K562 (cell line): ENCODE measurements around the gene ST6GALNAC6. TPM values are rescaled to one million over a fixed set of nuclear protein-coding genes. Genes with fewer than 3 reads are reported as not detected.

Source experiments
- ATF7 ChIP-seq: fragments of 450-650 bp; IDR thresholded peaks from 2 replicates; pipeline ENCODE4 v1.7.1; 2014; ENCODE audit warnings: mild to moderate bottlenecking, moderate library complexity
- CREB3L1 ChIP-seq: fragments of 450-650 bp; IDR thresholded peaks from 2 replicates; pipeline ENCODE4 v1.6.1; 2014; ENCODE audit warnings: low read depth, mild to moderate bottlenecking, moderate library complexity, borderline replicate concordance
- CTBP1 ChIP-seq: fragments of 450-650 bp; IDR thresholded peaks from 2 replicates; pipeline ENCODE4 v1.6.1; 2016; ENCODE audit warnings: borderline replicate concordance
- EHMT2 ChIP-seq: fragments of 450-650 bp; IDR thresholded peaks from 2 replicates; pipeline ENCODE4 v1.6.1; 2018; ENCODE audit warnings: antibody characterized with exemption
- HDAC1 ChIP-seq, 2 experiments: fragments of 450-650 bp; IDR thresholded peaks; 2 replicates each; pipeline ENCODE4 v1.6.1; 2016 to 2017; ENCODE audit warnings: inconsistent platforms in 1 of 2, mild to moderate bottlenecking in 1 of 2, moderate library complexity in 1 of 2
- KAT7 ChIP-seq: sonication (generic); formaldehyde crosslinking; IDR thresholded peaks from 2 replicates; pipeline ENCODE4 v1.8.0; 2022; ENCODE audit warnings: missing genetic modification reagents, mild to moderate bottlenecking, borderline replicate concordance
- NFATC3 ChIP-seq: fragments of 450-650 bp; IDR thresholded peaks from 2 replicates; pipeline ENCODE4 v1.6.1; 2017; ENCODE audit warnings: mild to moderate bottlenecking
- NR2C2 ChIP-seq, 2 experiments: fragments of 200-800 bp in 1 of 2; sonication (Bioruptor generic) in 1 of 2; sonication (generic) in 1 of 2; formaldehyde crosslinking in 1 of 2; IDR thresholded peaks; 2 replicates each; pipeline versions ENCODE4 v1.6.1 to v1.8.0; 2016 to 2022; ENCODE audit warnings: mild to moderate bottlenecking in 1 of 2, missing compliant biosample characterization in 1 of 2, missing genetic modification characterization in 1 of 2, missing genetic modification reagents in 1 of 2
- POLR2AphosphoS5 ChIP-seq: IDR thresholded peaks from 2 replicates; pipeline ENCODE4 v1.6.1; 2011; ENCODE audit warnings: mild to moderate bottlenecking, low read depth, low read length, moderate library complexity; ENCODE audit not compliant: control insufficient read depth, insufficient read depth
- RB1 ChIP-seq: fragments of 450-650 bp; IDR thresholded peaks from 2 replicates; pipeline ENCODE4 v1.6.1; 2017; ENCODE audit warnings: low read depth, mild to moderate bottlenecking
- RBM39 ChIP-seq: fragments of 200-400 bp; formaldehyde crosslinking; optimal IDR thresholded peaks from 2 replicates; pipeline ENCODE3; 2018; ENCODE audit warnings: low read depth, low read length
- RCOR1 ChIP-seq, 2 experiments: IDR thresholded peaks; 2 replicates each; pipeline ENCODE4 v1.6.1; 2012; ENCODE audit warnings: low read depth in 2 of 2, low read length in 2 of 2, borderline replicate concordance in 1 of 2, improper control_type of control experiment in 1 of 2
- SMAD4 ChIP-seq: fragments of 250-450 bp; sonication (Bioruptor Pico); conservative IDR thresholded peaks from 2 replicates; pipeline ENCODE4 v1.8.0; 2021; ENCODE audit warnings: inconsistent platforms, mild to moderate bottlenecking, moderate library complexity
- SMARCA4 ChIP-seq: fragments of 450-650 bp; IDR thresholded peaks from 2 replicates; pipeline ENCODE4 v1.6.1; 2016
- TEAD4 ChIP-seq, 2 experiments: sonication (generic) in 1 of 2; formaldehyde crosslinking in 1 of 2; IDR thresholded peaks; 2 replicates each; pipeline versions ENCODE4 v1.6.1 to v1.8.0; 2012 to 2022; ENCODE audit warnings: borderline replicate concordance in 1 of 2, inconsistent platforms in 1 of 2, low read length in 1 of 2, mild to moderate bottlenecking in 1 of 2, missing genetic modification reagents in 1 of 2
- TOE1 ChIP-seq, 2 experiments: fragments of 450-650 bp in 1 of 2; sonication (generic) in 1 of 2; formaldehyde crosslinking in 1 of 2; IDR thresholded peaks; 2 replicates each; pipeline versions ENCODE4 v1.7.1 to v1.8.0; 2016 to 2022; ENCODE audit warnings: borderline replicate concordance in 2 of 2, mild to moderate bottlenecking in 2 of 2, antibody characterized with exemption in 1 of 2, inconsistent platforms in 1 of 2, low read depth in 1 of 2, missing genetic modification reagents in 1 of 2, moderate library complexity in 1 of 2
- ZC3H4 ChIP-seq: sonication (generic); formaldehyde crosslinking; IDR thresholded peaks from 2 replicates; pipeline ENCODE4 v1.9.0; 2021; ENCODE audit warnings: missing genetic modification reagents, borderline replicate concordance
- ZNF124 ChIP-seq: sonication (generic); formaldehyde crosslinking; IDR thresholded peaks from 2 replicates; pipeline ENCODE4 v1.8.1; 2022; ENCODE audit warnings: missing genetic modification reagents
- ZNF583 ChIP-seq: fragments of 250-450 bp; sonication (Bioruptor Pico); IDR thresholded peaks from 2 replicates; pipeline ENCODE4 v1.4.0; 2020
- ZNF75A ChIP-seq: fragments of 450-650 bp; formaldehyde crosslinking; IDR thresholded peaks from 2 replicates; pipeline ENCODE4 v1.4.0; 2020; ENCODE audit warnings: mild to moderate bottlenecking
- polyA plus RNA-seq, 8 experiments: library from polyadenylated mRNA; depleted of rRNA in 4 of 8; stranded (reverse) in 5 of 8; unstranded in 3 of 8; fragments of >200 nt; fragmentation: Nextera tagmentation in 2 of 8; fragmentation: Illumina TruSeq in 1 of 8; extraction: Ambion mirVana in 2 of 8; extraction: Trizol in 1 of 8; gene quantifications; 2 replicates each; pipeline versions ENCODE4 v1.2.1 to v1.2.3, GENCODE V29; 2011 to 2014; ENCODE audit warnings: inconsistent platforms in 1 of 8, missing spikeins in 1 of 8
- total RNA-seq, 7 experiments: library from RNA; depleted of rRNA in 6 of 7; stranded (reverse); fragments of >200 nt in 6 of 7; fragmentation: Illumina TruSeq in 2 of 7; extraction: Trizol in 2 of 7; gene quantifications; 2 replicates each; pipeline versions ENCODE4 v1.2.1 to v1.2.3, GENCODE V29; 2011 to 2021; ENCODE audit warnings: low replicate concordance in 1 of 7
- TF ChIP-seq, protein P1 (sequence below): fragments of 450-650 bp; formaldehyde crosslinking; IDR thresholded peaks from 2 replicates; pipeline ENCODE4 v1.4.0; 2022; ENCODE audit warnings: mild to moderate bottlenecking, moderate library complexity

The ST6GALNAC6 gene
- total and polyA plus RNA-seq, 9 of the 15 experiments (the other 6 are each of a cell fraction or from before 2014, with no cell fraction given) = 0.13 to 23.0 (median 14.5) TPM

- TF ChIP-seq TOE1 (IDR thresholded peaks at IDR 0.05; ENCODE audit: borderline replicate concordance) = 0 out of 2 replicates have a peak, but pooled peaks have one; percentile 14
- no peak for TF ChIP-seq TOE1 (CRISPR knock-in tag; IDR thresholded peaks at IDR 0.05; ENCODE audit: borderline replicate concordance, low read depth)
- TF ChIP-seq KAT7 (CRISPR knock-in tag) = 0 out of 2 replicates have a peak, but pooled peaks have one; percentile 8
- TF ChIP-seq RBM39 = no peak
- TF ChIP-seq RCOR1 (IDR thresholded peaks at IDR 0.05; ENCODE audit: borderline replicate concordance in 1 of 2, low read depth in 2 of 2, low read length in 2 of 2) = peak in 1 of 2 experiments; percentile 81; a peak in 3 of 4 replicates
- no peak for TF ChIP-seq ZNF583
- peak in 1 of 2 experiments; percentile 34; a peak in 2 of 4 replicates for TF ChIP-seq HDAC1 (IDR thresholded peaks at IDR 0.05)
- TF ChIP-seq, protein P1, sequence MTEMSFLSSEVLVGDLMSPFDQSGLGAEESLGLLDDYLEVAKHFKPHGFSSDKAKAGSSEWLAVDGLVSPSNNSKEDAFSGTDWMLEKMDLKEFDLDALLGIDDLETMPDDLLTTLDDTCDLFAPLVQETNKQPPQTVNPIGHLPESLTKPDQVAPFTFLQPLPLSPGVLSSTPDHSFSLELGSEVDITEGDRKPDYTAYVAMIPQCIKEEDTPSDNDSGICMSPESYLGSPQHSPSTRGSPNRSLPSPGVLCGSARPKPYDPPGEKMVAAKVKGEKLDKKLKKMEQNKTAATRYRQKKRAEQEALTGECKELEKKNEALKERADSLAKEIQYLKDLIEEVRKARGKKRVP (CRISPR knock-in tag) = 0 out of 2 replicates have a peak, but pooled peaks have one; percentile 2
- TF ChIP-seq ATF7 = peak; percentile 68; the same call in 1 of the 2 replicates
- peak; percentile 82 for TF ChIP-seq CTBP1
- no peak for TF ChIP-seq CREB3L1
- peak; percentile 38; the same call in 1 of the 2 replicates for TF ChIP-seq POLR2AphosphoS5
- no peak for TF ChIP-seq NFATC3
- TF ChIP-seq TEAD4 (IDR thresholded peaks at IDR 0.05; ENCODE audit: low read length) = no peak
- TF ChIP-seq TEAD4 (CRISPR knock-in tag; IDR thresholded peaks at IDR 0.05; ENCODE audit: borderline replicate concordance) = no peak
- TF ChIP-seq SMARCA4 = peak; percentile 36; the same call in 1 of the 2 replicates
- TF ChIP-seq ZNF124 (CRISPR knock-in tag) = no peak
- peak; percentile 24; the same call in 1 of the 2 replicates for TF ChIP-seq SMAD4 (CRISPR knock-in tag)
- no peak for TF ChIP-seq ZNF75A (CRISPR knock-in tag)
- 0 out of 2 replicates have a peak, but pooled peaks have one; percentile 30 for TF ChIP-seq RB1
- no peak for TF ChIP-seq EHMT2
- no peak for TF ChIP-seq NR2C2 (CRISPR knock-in tag; IDR thresholded peaks at IDR 0.05)
- TF ChIP-seq NR2C2 (tag; IDR thresholded peaks at IDR 0.05) = peak; percentile 53
- TF ChIP-seq ZC3H4 = no peak
Measured at GRCh38 chr9:127903557-127904475, 4.4 kb upstream of the ST6GALNAC6 start (continued).
